ENCODE results near the gene SSR2. TPM values are rescaled to one million over a fixed set of nuclear protein-coding genes. Genes with fewer than 3 reads are reported as not detected.

Gene SSR2
- polyA plus RNA-seq (2013, experiment 1 of 2): 352 TPM
- polyA plus RNA-seq (2013, experiment 2 of 2): 349 TPM

DNA sequence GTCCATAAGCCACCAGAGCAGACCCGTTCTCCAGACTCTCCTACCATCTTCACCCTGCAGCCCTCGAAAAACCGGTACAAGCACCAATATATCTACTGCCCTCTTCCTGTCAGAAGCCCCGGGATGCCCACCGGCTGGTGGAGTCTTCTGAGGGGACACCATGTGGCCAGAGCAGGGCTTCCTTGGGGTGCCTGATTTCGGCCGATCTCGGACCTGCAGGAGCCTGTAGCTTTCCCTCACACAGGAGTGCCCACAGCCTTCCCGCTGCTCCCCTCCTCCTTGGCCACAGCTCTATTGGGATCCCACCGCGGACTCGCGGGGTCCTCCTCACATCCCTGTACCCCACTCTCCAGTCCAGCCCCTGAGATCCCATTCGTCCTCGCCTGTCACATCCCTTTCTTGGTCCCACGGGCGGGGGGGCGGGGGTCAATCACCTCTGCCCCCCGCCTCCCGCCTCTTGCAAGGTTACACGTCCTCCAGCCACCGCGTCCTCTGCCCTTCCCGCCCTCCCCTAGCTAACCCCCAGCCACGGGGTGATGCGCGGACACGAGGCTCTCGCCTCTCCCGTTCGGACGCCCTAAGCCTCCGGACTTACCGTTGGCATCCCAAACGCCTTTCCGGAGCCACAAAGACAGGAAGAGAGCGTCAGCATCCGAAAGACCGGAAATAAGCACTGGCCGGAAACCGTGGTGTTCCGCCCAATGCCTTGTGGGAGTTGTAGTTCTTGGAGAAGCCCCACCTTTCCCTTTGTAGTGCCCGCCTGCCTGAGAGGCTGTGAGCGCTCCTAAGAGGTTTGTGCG, at the start of gene SSR2:
Gene SSR2, minus strand, starts transcription at position 659 of the 800 bp plus-strand sequence. CDS start 784 bp downstream, outside the sequence.
- H3K4me1 ChIP-seq (ENCODE audit: control insufficient read depth in 2 of 2, insufficient read depth in 1 of 2, low read depth in 1 of 2, low read length in 2 of 2): peaks cover 4 to 6% of the 10 kb centered on the region in 2 donors
- H4K8ac ChIP-seq (ENCODE audit: low read depth, low read length): no peak within 1 kb of the TSS
- H3K36me3 ChIP-seq (replicated peaks in 1 of 2; ENCODE audit: control insufficient read depth in 2 of 2, insufficient read depth in 2 of 2, low read length in 2 of 2): peaks cover 11 to 43% of the 10 kb centered on the region in 2 donors
- H3K27ac ChIP-seq (replicated peaks; ENCODE audit: low read length): no peak within 1 kb of the TSS
- H3K4me3 ChIP-seq (ENCODE audit: low read length in 2 of 2): peak within 1 kb of the TSS; percentile 89 to 91
- no CpG with 5 or more reads among the region's 45 CpGs for WGBS, 2 donors (ENCODE audit: extremely low coverage in 2 of 2, insufficient read length in 2 of 2, insufficient replicate concordance in 1 of 2)
- no peak within 1 kb of the TSS for H3K4ac ChIP-seq (ENCODE audit: low read length)
- peak within 1 kb of the TSS; percentile 99 for H3K9ac ChIP-seq (ENCODE audit: low read depth, low read length, poor library complexity)
- peak within 1 kb of the TSS; percentile 87 for H2AFZ ChIP-seq (ENCODE audit: low read length)
- peak within 1 kb of the TSS; percentile 13 for H2BK15ac ChIP-seq (ENCODE audit: low read length)
- H2BK120ac ChIP-seq (ENCODE audit: low read depth, low read length): no peak within 1 kb of the TSS
- H3K9me3 ChIP-seq (replicated peaks in 1 of 2; ENCODE audit: control insufficient read depth in 2 of 2, insufficient read depth in 1 of 2, low read depth in 1 of 2, low read length in 2 of 2): peaks cover 0 to 6% of the 10 kb centered on the region in 2 donors
- peak within 1 kb of the TSS; percentile 97 for H3K23ac ChIP-seq (ENCODE audit: low read depth, low read length, poor library complexity)
- peaks cover 6% of the 10 kb centered on the region for H3K79me1 ChIP-seq (ENCODE audit: low read depth, low read length)
- H3K18ac ChIP-seq (ENCODE audit: low read length): peak within 1 kb of the TSS; percentile 94
- H2AK5ac ChIP-seq (ENCODE audit: low read depth, low read length): peak within 1 kb of the TSS; percentile 93
- peak within 1 kb of the TSS; percentile 78 for H2BK5ac ChIP-seq (ENCODE audit: low read length)
- peak within 1 kb of the TSS; percentile 89 for H3K4me2 ChIP-seq (ENCODE audit: insufficient read depth, low read length, poor library complexity, severe bottlenecking)
- H4K91ac ChIP-seq (ENCODE audit: low read depth, low read length, poor library complexity): no peak within 1 kb of the TSS
- peak; percentile 91 for DNase-seq (ENCODE audit: low spot score)
- H3K27me3 ChIP-seq (ENCODE audit: control insufficient read depth in 3 of 3, insufficient read depth in 3 of 3, low read depth in 1 of 3, low read length in 3 of 3): no peaks in the 10 kb centered on the region
- H2BK12ac ChIP-seq (ENCODE audit: low read length): no peak within 1 kb of the TSS
- peak within 1 kb of the TSS; percentile 67 for H3K14ac ChIP-seq (ENCODE audit: low read length)

DNA sequence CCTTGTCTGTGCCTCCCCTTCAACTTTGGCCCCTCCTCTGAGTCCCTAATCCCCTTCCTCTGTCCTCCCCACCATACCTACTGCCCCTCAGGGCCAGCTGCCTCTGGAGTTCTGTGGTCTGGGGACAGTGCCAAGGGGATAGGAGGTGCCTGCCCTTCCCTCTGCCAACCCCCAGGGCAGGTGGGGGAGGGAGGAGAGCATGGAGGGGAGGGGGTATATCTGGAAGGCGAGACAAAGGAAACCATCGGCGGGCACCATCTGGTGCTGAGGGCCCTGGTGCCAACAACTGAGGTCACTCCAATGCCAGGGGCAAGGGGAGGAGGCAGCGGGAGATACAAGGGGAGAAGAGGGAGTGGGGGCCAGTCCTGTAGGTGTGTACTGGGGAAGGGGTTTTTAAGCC, 49.8 kb upstream of the SSR2 start:
- Histone ChIP-seq H3K9me3 (replicated peaks in 1 of 2; ENCODE audit: control insufficient read depth in 2 of 2, insufficient read depth in 1 of 2, low read depth in 1 of 2, low read length in 2 of 2) (no peaks in the 10 kb centered on the region), H3K4ac (ENCODE audit: low read length) (no peak overlapping the region), H3K18ac (ENCODE audit: low read length) (peak overlapping the region; percentile 81), H3K4me1 (ENCODE audit: control insufficient read depth in 2 of 2, insufficient read depth in 1 of 2, low read depth in 1 of 2, low read length in 2 of 2) (peaks cover 31 to 42% of the 10 kb centered on the region in 2 donors), H3K27me3 (ENCODE audit: control insufficient read depth in 3 of 3, insufficient read depth in 3 of 3, low read depth in 1 of 3, low read length in 3 of 3) (no peaks in the 10 kb centered on the region), H3K36me3 (replicated peaks in 1 of 2; ENCODE audit: control insufficient read depth in 2 of 2, insufficient read depth in 2 of 2, low read length in 2 of 2) (peaks cover 5 to 40% of the 10 kb centered on the region in 2 donors), H3K23ac (ENCODE audit: low read depth, low read length, poor library complexity) (peak overlapping the region; percentile 34), H2AK5ac (ENCODE audit: low read depth, low read length) (no peak overlapping the region), H3K9ac (ENCODE audit: low read depth, low read length, poor library complexity) (peak overlapping the region; percentile 45), H3K14ac (ENCODE audit: low read length) (no peak overlapping the region), H2AFZ (ENCODE audit: low read length) (no peak overlapping the region), H3K79me1 (ENCODE audit: low read depth, low read length) (peaks cover 6% of the 10 kb centered on the region), H4K8ac (ENCODE audit: low read depth, low read length) (no peak overlapping the region), H3K4me2 (ENCODE audit: insufficient read depth, low read length, poor library complexity, severe bottlenecking) (peak overlapping the region; percentile 19), H3K27ac (replicated peaks; ENCODE audit: low read length) (no peak overlapping the region), H4K91ac (ENCODE audit: low read depth, low read length, poor library complexity) (no peak overlapping the region), H2BK12ac (ENCODE audit: low read length) (no peak overlapping the region), H3K4me3 (ENCODE audit: low read length in 2 of 2) (no peak overlapping the region), H2BK5ac (ENCODE audit: low read length) (no peak overlapping the region), H2BK120ac (ENCODE audit: low read depth, low read length) (no peak overlapping the region), H2BK15ac (ENCODE audit: low read length) (no peak overlapping the region)
- no CpG with 5 or more reads among the region's 4 CpGs for WGBS, 2 donors (ENCODE audit: extremely low coverage in 2 of 2, insufficient read length in 2 of 2, insufficient replicate concordance in 1 of 2)
- no peak for DNase-seq (ENCODE audit: low spot score)

DNA sequence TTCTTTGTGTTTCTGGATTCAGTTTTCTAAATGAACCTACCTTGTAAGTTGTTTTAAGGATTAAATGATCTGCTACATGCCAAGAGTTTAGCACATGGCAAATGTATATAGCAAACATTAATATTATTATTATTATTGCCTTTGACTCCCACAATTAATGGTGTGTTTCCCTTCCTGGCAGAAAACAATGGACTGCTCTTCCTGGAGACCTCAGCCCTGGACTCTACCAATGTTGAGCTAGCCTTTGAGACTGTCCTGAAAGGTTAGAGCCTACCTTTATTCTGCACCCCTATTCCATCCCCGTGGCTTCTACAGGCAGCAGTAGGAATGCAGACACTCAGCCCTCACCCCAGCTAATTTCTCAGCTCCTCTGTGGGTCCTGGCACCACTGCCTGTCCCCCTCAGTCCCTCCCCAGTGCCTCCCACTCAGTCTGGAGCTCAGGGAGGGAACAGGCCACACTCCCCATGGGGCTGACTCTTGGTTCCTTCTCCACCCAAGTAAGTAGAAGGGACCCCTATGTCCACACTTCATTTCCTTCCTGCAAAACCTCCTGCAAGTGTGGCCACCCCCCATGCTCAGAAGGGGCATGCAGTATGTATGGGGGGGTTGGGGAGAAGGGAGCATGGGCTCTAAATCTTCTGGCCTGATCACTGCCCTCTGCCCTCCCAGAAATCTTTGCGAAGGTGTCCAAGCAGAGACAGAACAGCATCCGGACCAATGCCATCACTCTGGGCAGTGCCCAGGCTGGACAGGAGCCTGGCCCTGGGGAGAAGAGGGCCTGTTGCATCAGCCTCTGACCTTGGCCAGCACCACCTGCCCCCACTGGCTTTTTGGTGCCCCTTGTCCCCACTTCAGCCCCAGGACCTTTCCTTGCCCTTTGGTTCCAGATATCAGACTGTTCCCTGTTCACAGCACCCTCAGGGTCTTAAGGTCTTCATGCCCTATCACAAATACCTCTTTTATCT, 49.0 kb upstream of the SSR2 start:
- H3K14ac ChIP-seq (ENCODE audit: low read length): no peak overlapping the region
- H2BK120ac ChIP-seq (ENCODE audit: low read depth, low read length): no peak overlapping the region
- H3K23ac ChIP-seq (ENCODE audit: low read depth, low read length, poor library complexity): no peak overlapping the region
- no CpG with 5 or more reads among the region's 3 CpGs for WGBS, 2 donors (ENCODE audit: extremely low coverage in 2 of 2, insufficient read length in 2 of 2, insufficient replicate concordance in 1 of 2)
- H3K27ac ChIP-seq (replicated peaks; ENCODE audit: low read length): peak overlapping the region; percentile 44
- no peak overlapping the region for H4K8ac ChIP-seq (ENCODE audit: low read depth, low read length)
- H3K18ac ChIP-seq (ENCODE audit: low read length): peak overlapping the region; percentile 78
- H2BK5ac ChIP-seq (ENCODE audit: low read length): no peak overlapping the region
- H3K79me1 ChIP-seq (ENCODE audit: low read depth, low read length): peaks cover 6% of the 10 kb centered on the region
- no peak for DNase-seq (ENCODE audit: low spot score)
- peak overlapping the region; percentile 16 for H2AK5ac ChIP-seq (ENCODE audit: low read depth, low read length)
- no peaks in the 10 kb centered on the region for H3K27me3 ChIP-seq (ENCODE audit: control insufficient read depth in 3 of 3, insufficient read depth in 3 of 3, low read depth in 1 of 3, low read length in 3 of 3)
- no peak overlapping the region for H3K4ac ChIP-seq (ENCODE audit: low read length)
- no peak overlapping the region for H3K4me3 ChIP-seq (ENCODE audit: low read length in 2 of 2)
- no peaks in the 10 kb centered on the region for H3K9me3 ChIP-seq (replicated peaks in 1 of 2; ENCODE audit: control insufficient read depth in 2 of 2, insufficient read depth in 1 of 2, low read depth in 1 of 2, low read length in 2 of 2)
- H2AFZ ChIP-seq (ENCODE audit: low read length): no peak overlapping the region
- H4K91ac ChIP-seq (ENCODE audit: low read depth, low read length, poor library complexity): no peak overlapping the region
- H3K9ac ChIP-seq (ENCODE audit: low read depth, low read length, poor library complexity): no peak overlapping the region
- peaks cover 2 to 32% of the 10 kb centered on the region in 2 donors for H3K36me3 ChIP-seq (replicated peaks in 1 of 2; ENCODE audit: control insufficient read depth in 2 of 2, insufficient read depth in 2 of 2, low read length in 2 of 2)
- H2BK15ac ChIP-seq (ENCODE audit: low read length): no peak overlapping the region
- no peak overlapping the region for H3K4me2 ChIP-seq (ENCODE audit: insufficient read depth, low read length, poor library complexity, severe bottlenecking)
- H2BK12ac ChIP-seq (ENCODE audit: low read length): no peak overlapping the region
- peaks cover 27 to 34% of the 10 kb centered on the region in 2 donors for H3K4me1 ChIP-seq (ENCODE audit: control insufficient read depth in 2 of 2, insufficient read depth in 1 of 2, low read depth in 1 of 2, low read length in 2 of 2)

All from neuronal stem cell (in vitro differentiated cells).